GM12891 (cell line): Measurements from ENCODE around the gene CELA2B.

Experiments
- DNase-seq: peaks from one replicate; pipeline ENCODE4 v3.0.0; 2011; ENCODE audit warnings: low spot score; ENCODE audit not compliant: insufficient read length
- FAIRE-seq: peaks from 2 replicates; lab custom pipeline; 2011; peaks lifted over from hg19 to GRCh38; lab: Jason Lieb, UNC
- PAX5 ChIP-seq: IDR thresholded peaks from 2 replicates; pipeline ENCODE4 v1.6.1; 2011; ENCODE audit warnings: low read length, moderate library complexity, mild to moderate bottlenecking; ENCODE audit not compliant: insufficient read depth, severe bottlenecking
- POLR2A ChIP-seq: IDR thresholded peaks from 2 replicates; pipeline ENCODE4 v1.6.1; 2011; ENCODE audit warnings: low read depth, low read length, control low read depth
- POLR2AphosphoS5 ChIP-seq: IDR thresholded peaks from 2 replicates; pipeline ENCODE4 v1.6.1; 2011; ENCODE audit warnings: low read depth, low read length, control low read depth
- POU2F2 ChIP-seq: IDR thresholded peaks from 2 replicates; pipeline ENCODE4 v1.6.1; 2011; ENCODE audit warnings: low read depth, mild to moderate bottlenecking, control low read depth, low read length, moderate library complexity
- SPI1 ChIP-seq: IDR thresholded peaks from 2 replicates; pipeline ENCODE4 v1.6.1; 2011; ENCODE audit warnings: low read depth, low read length, control low read depth
- TAF1 ChIP-seq: IDR thresholded peaks from 2 replicates; pipeline ENCODE4 v1.6.1; 2011; ENCODE audit warnings: low read depth, low read length, control low read depth

The CELA2B gene

GRCh38 chr1:15435239-15436077 lies 40.4 kb upstream of the CELA2B start:
- TF ChIP-seq TAF1 (no peak), POLR2AphosphoS5 (peak; percentile 36; the same call in 1 of the 2 replicates), POU2F2 (peak; percentile 22; the same call in 1 of the 2 replicates)
- DNase-seq (no peak), FAIRE-seq (peak; percentile 89)

- FAIRE-seq (no peak), DNase-seq (no peak)
- TF ChIP-seq TAF1 (no peak), PAX5 (no peak), POLR2AphosphoS5 (no peak), POLR2A (no peak), POU2F2 (no peak), SPI1 (no peak)
Measured at GRCh38 chr1:15436881-15437442, 38.9 kb upstream of the CELA2B start.

GRCh38 chr1:15439325-15439724 lies 36.6 kb upstream of the CELA2B start:
- DNase-seq, result no peak
- no peak for FAIRE-seq
- no peak for TF ChIP-seq PAX5
- no peak for TF ChIP-seq TAF1
- no peak for TF ChIP-seq POLR2AphosphoS5
- TF ChIP-seq POU2F2, result no peak
- no peak for TF ChIP-seq SPI1
- TF ChIP-seq POLR2A, result no peak

GRCh38 chr1:15440357-15440756 lies 35.5 kb upstream of the CELA2B start:
- no peak for DNase-seq
- TF ChIP-seq POU2F2, result no peak
- TF ChIP-seq SPI1, result no peak
- no peak for TF ChIP-seq TAF1
- no peak for FAIRE-seq

- TF ChIP-seq TAF1 (no peak), POU2F2 (no peak)
- DNase-seq (no peak), FAIRE-seq (no peak)
Measured at GRCh38 chr1:15441247-15441646, 34.7 kb upstream of the CELA2B start.

- no peak for TF ChIP-seq PAX5
- no peak for TF ChIP-seq POU2F2
- TF ChIP-seq POLR2A, result no peak
- no peak for TF ChIP-seq SPI1
- TF ChIP-seq TAF1, result no peak
- TF ChIP-seq POLR2AphosphoS5, result no peak
- FAIRE-seq (no peak), DNase-seq (no peak)
Measured at GRCh38 chr1:15442119-15442518, 33.8 kb upstream of the CELA2B start.

- TF ChIP-seq SPI1 (no peak), POLR2A (no peak), POU2F2 (no peak), POLR2AphosphoS5 (no peak), PAX5 (no peak), TAF1 (no peak)
- FAIRE-seq, result no peak
- no peak for DNase-seq
Measured at GRCh38 chr1:15442759-15443158, 33.1 kb upstream of the CELA2B start.

GRCh38 chr1:15443281-15443680 lies 32.6 kb upstream of the CELA2B start:
- FAIRE-seq (no peak), DNase-seq (no peak)
- TF ChIP-seq POU2F2, result no peak
- TF ChIP-seq TAF1, result no peak
- no peak for TF ChIP-seq SPI1
- no peak for TF ChIP-seq POLR2AphosphoS5
- TF ChIP-seq POLR2A, result no peak
- TF ChIP-seq PAX5, result no peak

- DNase-seq (no peak), FAIRE-seq (no peak)
- TF ChIP-seq POLR2AphosphoS5 (no peak), POLR2A (no peak), SPI1 (no peak), POU2F2 (no peak), TAF1 (no peak), PAX5 (no peak)
Measured at GRCh38 chr1:15444468-15445389, 31.2 kb upstream of the CELA2B start.
